SK-N-SH (cell line): ENCODE measurements around the gene USH1G. TPM values are rescaled to one million over a fixed set of nuclear protein-coding genes. Genes with fewer than 3 reads are reported as not detected.

ENCODE experiments used
- CTCF ChIA-PET: fragments of 300-600, 350-600 bp; formaldehyde crosslinking; extraction: SDS; loops from one replicate; lab custom pipeline; 2021; lab: Yijun Ruan, JAX
- POLR2A ChIA-PET: fragments of 350-600 bp; sonication (Branson Sonifier 250); formaldehyde crosslinking; extraction: SDS; loops from one replicate; lab custom pipeline; 2020; ENCODE audit warnings: antibody characterized with exemption, inconsistent platforms; lab: Yijun Ruan, JAX
- DNase-seq: peaks from one replicate; pipeline ENCODE4 v3.0.0; 2012
- H2AFZ ChIP-seq: fragments of 200-600 bp; sonication (generic); 2 replicates; pipeline ENCODE4 v1.8.1; 2016; ENCODE audit warnings: antibody characterized with exemption, mild to moderate bottlenecking, low read depth
- H3F3A ChIP-seq: fragments of 200-600 bp; sonication (generic); replicated peaks from 2 replicates; pipeline ENCODE3; 2016; ENCODE audit warnings: antibody characterized with exemption, mild to moderate bottlenecking; ENCODE audit not compliant: insufficient read depth
- H3K27ac ChIP-seq, 2 experiments: fragments of 200-500 bp in 1 of 2; fragments of 200-600 bp in 1 of 2; sonication (Bioruptor generic) in 1 of 2; sonication (generic), shearing (Covaris generic) in 1 of 2; 2 replicates each; pipeline versions ENCODE4 v1.5.1 to v1.6.1; 2014 to 2016; ENCODE audit warnings: low read depth in 2 of 2, inconsistent platforms in 1 of 2, low read length in 1 of 2, mild to moderate bottlenecking in 1 of 2, mixed read lengths in 1 of 2
- H3K27me3 ChIP-seq: fragments of 200-600 bp; sonication (generic), shearing (Covaris generic); 2 replicates; pipeline ENCODE4 v1.6.1; 2016; ENCODE audit warnings: mixed run types; ENCODE audit not compliant: insufficient read depth
- H3K36me3 ChIP-seq, 2 experiments: fragments of 200-500 bp in 1 of 2; fragments of 200-600 bp in 1 of 2; sonication (Bioruptor generic) in 1 of 2; sonication (generic) in 1 of 2; replicated peaks in 1 of 2; 2 replicates each; pipeline versions ENCODE3 to v1.5.1; 2014 to 2016; ENCODE audit warnings: low read length in 1 of 2, mild to moderate bottlenecking in 1 of 2; ENCODE audit not compliant: insufficient read depth in 2 of 2, control insufficient read depth in 1 of 2
- H3K4me1 ChIP-seq, 2 experiments: fragments of 200-500 bp in 1 of 2; fragments of 200-600 bp in 1 of 2; sonication (Bioruptor generic) in 1 of 2; sonication (generic), shearing (Covaris generic) in 1 of 2; 2 replicates each; pipeline versions ENCODE4 v1.5.1 to v1.6.1; 2014 to 2016; ENCODE audit warnings: low read depth in 1 of 2, low read length in 1 of 2, mixed run types in 1 of 2; ENCODE audit not compliant: insufficient read depth in 2 of 2, control insufficient read depth in 1 of 2
- H3K4me2 ChIP-seq: fragments of 200-600 bp; sonication (generic), shearing (Covaris generic); 2 replicates; pipeline ENCODE4 v1.6.1; 2017; ENCODE audit warnings: mixed run types
- H3K4me3 ChIP-seq, 2 experiments: fragments of 200-500 bp in 1 of 2; fragments of 200-600 bp in 1 of 2; sonication (Bioruptor generic) in 1 of 2; sonication (generic), shearing (Covaris generic) in 1 of 2; 2 replicates each; pipeline versions ENCODE4 v1.5.1 to v1.8.1; 2014 to 2016; ENCODE audit warnings: low read depth in 2 of 2, inconsistent platforms in 1 of 2, low read length in 1 of 2, mild to moderate bottlenecking in 1 of 2, mixed read lengths in 1 of 2, moderate library complexity in 1 of 2
- H3K79me2 ChIP-seq: fragments of 200-600 bp; sonication (generic); 2 replicates; pipeline ENCODE4 v1.8.1; 2017; ENCODE audit warnings: mild to moderate bottlenecking; ENCODE audit not compliant: insufficient read depth
- H3K9ac ChIP-seq: fragments of 200-600 bp; sonication (generic); 2 replicates; pipeline ENCODE4 v1.6.1; 2017; ENCODE audit warnings: mixed run types
- H3K9me2 ChIP-seq: fragments of 200-600 bp; sonication (generic); 2 replicates; pipeline ENCODE4 v1.6.1; 2017; ENCODE audit warnings: mixed run types
- H3K9me3 ChIP-seq: fragments of 200-600 bp; sonication (generic); 2 replicates; pipeline ENCODE4 v1.6.1; 2017; ENCODE audit warnings: mixed run types, mild to moderate bottlenecking, moderate library complexity
- H4K20me1 ChIP-seq: fragments of 200-600 bp; sonication (generic); 2 replicates; pipeline ENCODE4 v1.6.1; 2017; ENCODE audit warnings: mild to moderate bottlenecking, mixed run types; ENCODE audit not compliant: insufficient read depth
- EP300 ChIP-seq, 2 experiments: IDR thresholded peaks; 2 replicates each; pipeline versions ENCODE4 v1.4.0 to v1.6.1; 2012; ENCODE audit warnings: borderline replicate concordance in 1 of 2, low read depth in 1 of 2, low read length in 1 of 2
- FOSL2 ChIP-seq: IDR thresholded peaks from 2 replicates; pipeline ENCODE4 v1.4.0; 2012; ENCODE audit warnings: low read depth, mild to moderate bottlenecking, moderate library complexity, borderline replicate concordance
- MAX ChIP-seq: IDR thresholded peaks from 2 replicates; pipeline ENCODE4 v1.4.0; 2012; ENCODE audit warnings: low read depth
- NRF1 ChIP-seq: IDR thresholded peaks from 2 replicates; pipeline ENCODE4 v1.6.1; 2012; ENCODE audit warnings: low read depth, mild to moderate bottlenecking, low read length
- SMC3 ChIP-seq: IDR thresholded peaks from 2 replicates; pipeline ENCODE4 v1.6.1; 2012; ENCODE audit warnings: low read depth, low read length, improper control_type of control experiment
- WGBS: methylation state at CpG from one replicate; pipeline ENCODE4 v1.1.6; 2017; ENCODE audit warnings: low lambda C conversion rate; 5-methylcytosine and 5-hydroxymethylcytosine counted together
- polyA plus RNA-seq, 3 experiments: library from polyadenylated mRNA; depleted of rRNA; stranded (reverse); fragments of >200 nt; gene quantifications; 2 replicates each; pipeline ENCODE4 v1.2.3, GENCODE V29; 2012

Gene USH1G
- polyA plus RNA-seq, 1 of the 3 experiments (the other 2 are of a cell fraction), result not detected

GRCh38 chr17:74972107-74972972 is 49.3 kb upstream of the USH1G start, which contains the start of gene HID1:
HID1 (minus strand) TSS chr17:74972759; CDS start chr17:74972656, 103 bp downstream.
- 10% methylated on average over 39 of the region's 95 CpGs for WGBS
- H3F3A ChIP-seq, result peaks cover 5% of the 10 kb centered on the region
- ChIA-PET CTCF (interaction anchor here (0.8 to 12.5 kb wide), 16 partner anchors 10 to 903 kb away, joined by 3 to 219 read pairs (median 4); partner anchors contain the start of genes CDR2L, MRPL58, OTOP2 and USH1G), POLR2A (interaction anchor here (0.5 to 6.7 kb wide), 15 partner anchors 8 to 422 kb away, joined by 3 to 97 read pairs (median 5); partner anchors contain the start of genes ATP5PD, CDR2L, KCTD2 and MRPL58)
- H3K4me3 ChIP-seq, result peak within 1 kb of the TSS; percentile 54 to 70
- peak; percentile 96 for DNase-seq
- H3K27ac ChIP-seq, result peak within 1 kb of the TSS in 1 of 2 experiments; percentile 85; a peak in 2 of 4 replicates
- no peaks in the 10 kb centered on the region for H3K79me2 ChIP-seq
- no peaks in the 10 kb centered on the region for H3K9me3 ChIP-seq
- no peaks in the 10 kb centered on the region for H3K9me2 ChIP-seq
- H4K20me1 ChIP-seq, result no peaks in the 10 kb centered on the region
- peak within 1 kb of the TSS; percentile 39; the same call in 1 of the 2 replicates for H3K9ac ChIP-seq
- peaks cover 0 to 22% of the 10 kb centered on the region in 2 experiments; a peak in 1 of 4 replicates for H3K4me1 ChIP-seq
- peak within 1 kb of the TSS; percentile 96 for H3K4me2 ChIP-seq
- H3K36me3 ChIP-seq, result no peaks in the 10 kb centered on the region
- H3K27me3 ChIP-seq, result peaks cover 26% of the 10 kb centered on the region
- H2AFZ ChIP-seq, result peak within 1 kb of the TSS; percentile 78
- no peak for TF ChIP-seq SMC3
- no peak for TF ChIP-seq MAX
- TF ChIP-seq EP300 (IDR thresholded peaks at IDR 0.05; ENCODE audit: borderline replicate concordance in 1 of 2, low read depth in 1 of 2, low read length in 1 of 2), result no peak
- TF ChIP-seq NRF1, result no peak

GRCh38 chr17:74971842-74972106 is 48.7 kb upstream of the USH1G start:
- 28% methylated on average over 9 of the region's 9 CpGs for WGBS
- peak overlapping the region in 1 of 2 experiments; percentile 85; a peak in 2 of 4 replicates for H3K27ac ChIP-seq
- POLR2A ChIA-PET, result interaction anchor here (0.5 to 6.7 kb wide), 13 partner anchors 9 to 423 kb away, joined by 3 to 97 read pairs (median 4); partner anchors contain the start of genes CDR2L, MRPL58 and NT5C
- H3K9me2 ChIP-seq, result no peaks in the 10 kb centered on the region
- DNase-seq, result no peak
- H3K36me3 ChIP-seq, result no peaks in the 10 kb centered on the region
- no peaks in the 10 kb centered on the region for H3K9me3 ChIP-seq
- no peaks in the 10 kb centered on the region for H4K20me1 ChIP-seq
- CTCF ChIA-PET, result interaction anchor here (0.8 to 12.5 kb wide), 11 partner anchors 11 to 904 kb away, joined by 3 to 219 read pairs (median 5); partner anchors contain the start of genes CDR2L, MIF4GD, MRPL58 and OTOP2
- H3K4me3 ChIP-seq, result peak overlapping the region; percentile 54 to 70; a peak in 3 of 4 replicates
- no peak overlapping the region for H3K9ac ChIP-seq
- H3K79me2 ChIP-seq, result no peaks in the 10 kb centered on the region
- peak overlapping the region; percentile 96 for H3K4me2 ChIP-seq
- H2AFZ ChIP-seq, result peak overlapping the region; percentile 54; the same call in 1 of the 2 replicates
- H3K27me3 ChIP-seq, result peaks cover 26% of the 10 kb centered on the region
- peaks cover 0 to 22% of the 10 kb centered on the region in 2 experiments; a peak in 1 of 4 replicates for H3K4me1 ChIP-seq
- TF ChIP-seq FOSL2, result no peak
- peaks cover 5% of the 10 kb centered on the region for H3F3A ChIP-seq
